Colonic mucosa (tissue), 4 donors: ENCODE measurements around the gene LDHD. TPM values are rescaled to one million over a fixed set of nuclear protein-coding genes. Genes with fewer than 3 reads are reported as not detected.

ENCODE experiments used
- DNase-seq: peaks from one replicate; pipeline ENCODE4 v3.0.0-alpha.2; 2020
- H3K27ac ChIP-seq: fragments of 200-600 bp; one replicate; pipeline ENCODE4 v1.8.0; 2021
- H3K27me3 ChIP-seq: fragments of 200-600 bp; one replicate; pipeline ENCODE4 v1.8.0; 2021
- H3K36me3 ChIP-seq: fragments of 200-600 bp; one replicate; pipeline ENCODE4 v1.8.0; 2021
- H3K4me1 ChIP-seq: fragments of 200-600 bp; one replicate; pipeline ENCODE4 v1.8.0; 2021; ENCODE audit warnings: mild to moderate bottlenecking
- H3K4me3 ChIP-seq: fragments of 200-600 bp; one replicate; pipeline ENCODE4 v1.8.0; 2021
- H3K9ac ChIP-seq, 2 donors: one replicate each; pipeline ENCODE4 v1.7.0; 2013; ENCODE audit warnings: control low read depth in 2 of 2, low read depth in 2 of 2, low read length in 2 of 2
- H3K9me3 ChIP-seq: fragments of 200-600 bp; one replicate; pipeline ENCODE4 v1.8.0; 2021
- CTCF ChIP-seq: fragments of 200-600 bp; IDR thresholded peaks from one replicate; pipeline ENCODE4 v1.8.0; 2022; ENCODE audit warnings: antibody characterized with exemption, mild to moderate bottlenecking
- intact Hi-C: fragments of 100-400 bp; cut with DNase I; formaldehyde crosslinking; loops from one replicate; pipeline ENCODE4 v1.14.1; 2022
- total RNA-seq, 2 donors: library from RNA; stranded (reverse); fragmentation: NEBNext Ultra II Directional in 1 of 2; extraction: Animal tissue kit (Norgen Biotek cat#: 25700) in 1 of 2; gene quantifications; one replicate each; pipeline ENCODE4 v1.2.1, GENCODE V29; 2021
- donor health status: healthy.
- donor health status: DM: no; HTN: no; CAD: no.
- donor health status: DM: no; HTN: no; CAD: no.

Gene LDHD
- total RNA-seq, 2 donors from 2014 or later = 31.4 to 105 TPM

GRCh38 chr16:75063549-75064088 is 53.0 kb downstream of the LDHD start:
- Histone ChIP-seq H3K9ac (peak overlapping the region in 1 of 2 donors; percentile 58), H3K4me1 (peaks cover 4% of the 10 kb centered on the region), H3K27me3 (no peaks in the 10 kb centered on the region), H3K36me3 (no peaks in the 10 kb centered on the region), H3K9me3 (no peaks in the 10 kb centered on the region), H3K27ac (peak overlapping the region; percentile 78), H3K4me3 (no peak overlapping the region)
- no peak for TF ChIP-seq CTCF
- no peak for DNase-seq
- intact Hi-C loops = no loop called here

GRCh38 chr16:75062976-75063346 is 53.6 kb downstream of the LDHD start:
- H3K4me1 ChIP-seq = peaks cover 4% of the 10 kb centered on the region
- intact Hi-C loops = no loop called here
- H3K9ac ChIP-seq = no peak overlapping the region
- H3K9me3 ChIP-seq = no peaks in the 10 kb centered on the region
- no peak overlapping the region for H3K27ac ChIP-seq
- TF ChIP-seq CTCF = no peak
- no peaks in the 10 kb centered on the region for H3K27me3 ChIP-seq
- H3K4me3 ChIP-seq = no peak overlapping the region
- H3K36me3 ChIP-seq = no peaks in the 10 kb centered on the region
- no peak for DNase-seq

GRCh38 chr16:75062135-75062975 is 54.2 kb downstream of the LDHD start:
- H3K9ac ChIP-seq = no peak overlapping the region
- H3K4me1 ChIP-seq = peaks cover 4% of the 10 kb centered on the region
- no peaks in the 10 kb centered on the region for H3K27me3 ChIP-seq
- DNase-seq = no peak
- no peaks in the 10 kb centered on the region for H3K36me3 ChIP-seq
- TF ChIP-seq CTCF = no peak
- intact Hi-C loops = no loop called here
- H3K27ac ChIP-seq = no peak overlapping the region
- no peak overlapping the region for H3K4me3 ChIP-seq
- no peaks in the 10 kb centered on the region for H3K9me3 ChIP-seq

Other genes starting within 250 kb of the LDHD start
- 10 to 100 TPM; 46.5 to 48.3 TPM for gene WDR59, start 131.7 kb downstream of the LDHD start, total RNA-seq
- gene ZNRF1, start 117.8 kb downstream of the LDHD start, total RNA-seq = 10 to 100 TPM; 27.7 to 29.7 TPM
- 1 to 10 TPM; 4.3 to 9.9 TPM for gene ZFP1, start 31.7 kb upstream of the LDHD start, total RNA-seq
- 10 to 100 TPM in 1 of 2 donors, not detected in 1; 29.1 TPM for gene CTRB2, start 90.4 kb upstream of the LDHD start, total RNA-seq
- 10 to 100 TPM in 1 of 2 donors, not detected in 1; 19.1 TPM for gene CTRB1, start 102.2 kb upstream of the LDHD start, total RNA-seq
- gene BCAR1, start 134.8 kb upstream of the LDHD start, total RNA-seq = 100 to 1,000 TPM; 110 to 130 TPM